RWPE2 (cell line): ENCODE data around the gene RBMS3.

ENCODE experiments used
- ATAC-seq: fragments of 200-7000 bp; cut with Tn5 transposase; 3 replicates; pipeline ENCODE4 v1.9.1; 2021; ENCODE audit warnings: low read depth
- DNase-seq: peaks from one replicate; pipeline ENCODE4 v3.0.0-alpha.2; 2020; ENCODE audit warnings: low spot score
- H3K27ac ChIP-seq: fragments of 450-650 bp; 2 replicates; pipeline ENCODE4 v1.5.1; 2017; ENCODE audit warnings: mild to moderate bottlenecking; ENCODE audit not compliant: poor library complexity, severe bottlenecking
- H3K27me3 ChIP-seq: fragments of 250-450 bp; sonication (Bioruptor Pico); 2 replicates; pipeline ENCODE4 v1.5.1; 2021; ENCODE audit warnings: mild to moderate bottlenecking, moderate library complexity; ENCODE audit not compliant: insufficient read depth, poor library complexity, severe bottlenecking
- H3K36me3 ChIP-seq: fragments of 250-450 bp; sonication (Bioruptor Pico); 2 replicates; pipeline ENCODE4 v1.5.1; 2020; ENCODE audit warnings: low read depth, mild to moderate bottlenecking, moderate library complexity
- H3K4me1 ChIP-seq: fragments of 250-450 bp; sonication (Bioruptor Pico); 2 replicates; pipeline ENCODE4 v1.5.1; 2021; ENCODE audit warnings: mild to moderate bottlenecking, moderate library complexity; ENCODE audit not compliant: insufficient read depth, poor library complexity, severe bottlenecking
- H3K4me3 ChIP-seq: fragments of 250-450 bp; sonication (Bioruptor Pico); 2 replicates; pipeline ENCODE4 v1.5.1; 2021; ENCODE audit warnings: mild to moderate bottlenecking, moderate library complexity; ENCODE audit not compliant: severe bottlenecking
- H3K9me3 ChIP-seq: fragments of 250-450 bp; sonication (Bioruptor Pico); 2 replicates; pipeline ENCODE4 v1.5.1; 2021; ENCODE audit warnings: mild to moderate bottlenecking, moderate library complexity; ENCODE audit not compliant: severe bottlenecking
- CTCF ChIP-seq: fragments of 450-650 bp; IDR thresholded peaks from one replicate; pipeline ENCODE4 v1.5.1; 2017; ENCODE audit warnings: mild to moderate bottlenecking, moderate library complexity; ENCODE audit not compliant: poor library complexity, severe bottlenecking

Gene RBMS3

GRCh38 chr3:30059240-30059639, 778.4 kb downstream of the RBMS3 start:
- H3K4me3 ChIP-seq: no peak overlapping the region

More at GRCh38 chr3:30059240-30059639, 778.4 kb downstream of the RBMS3 start:
- no peaks in the 10 kb centered on the region for H3K36me3 ChIP-seq
- ATAC-seq (no peak), DNase-seq (no peak)
- no peak for TF ChIP-seq CTCF
- no peaks in the 10 kb centered on the region for H3K9me3 ChIP-seq
- H3K4me1 ChIP-seq: no peaks in the 10 kb centered on the region
- no peak overlapping the region for H3K27ac ChIP-seq
- no peaks in the 10 kb centered on the region for H3K27me3 ChIP-seq
